Endothelial cell (in vitro differentiated cells): Measurements from ENCODE around the gene PAEP. TPM values are rescaled to one million over a fixed set of nuclear protein-coding genes. Genes with fewer than 3 reads are reported as not detected.

Experiments used
- DNase-seq: peaks from one replicate; pipeline ENCODE4 v3.0.0; 2021; ENCODE audit warnings: low spot score
- H3K27ac Mint-ChIP-seq: one replicate; pipeline ENCODE4 v1.8.0; 2021; ENCODE audit warnings: mixed read lengths, inconsistent platforms; ENCODE audit not compliant: unreplicated experiment
- H3K27me3 Mint-ChIP-seq: one replicate; pipeline ENCODE4 v1.8.0; 2021; ENCODE audit warnings: mild to moderate bottlenecking, moderate library complexity, mixed read lengths, inconsistent platforms; ENCODE audit not compliant: unreplicated experiment
- H3K36me3 Mint-ChIP-seq: one replicate; pipeline ENCODE4 v1.8.0; 2021; ENCODE audit warnings: mild to moderate bottlenecking, low read depth, mixed read lengths, inconsistent platforms; ENCODE audit not compliant: unreplicated experiment
- H3K4me1 Mint-ChIP-seq: one replicate; pipeline ENCODE4 v1.8.0; 2021; ENCODE audit warnings: mild to moderate bottlenecking, mixed read lengths, inconsistent platforms; ENCODE audit not compliant: unreplicated experiment
- H3K4me3 Mint-ChIP-seq: one replicate; pipeline ENCODE4 v1.8.0; 2021; ENCODE audit warnings: mild to moderate bottlenecking, mixed read lengths, inconsistent platforms; ENCODE audit not compliant: unreplicated experiment
- H3K9me3 Mint-ChIP-seq: one replicate; pipeline ENCODE4 v1.8.0; 2021; ENCODE audit warnings: mixed read lengths, inconsistent platforms; ENCODE audit not compliant: unreplicated experiment
- CTCF ChIP-seq: fragments of 200-600 bp; sonication (generic); IDR thresholded peaks from one replicate; pipeline ENCODE4 v1.5.0; 2021; ENCODE audit warnings: antibody characterized with exemption; ENCODE audit not compliant: unreplicated experiment
- total RNA-seq: library from RNA; stranded (reverse); fragmentation: NEBNext Ultra II Directional; extraction: Animal tissue kit (Norgen Biotek cat#: 25700); gene quantifications from one replicate; pipeline ENCODE4 v1.2.1, GENCODE V29; 2021; ENCODE audit not compliant: unreplicated experiment

The PAEP gene
- total RNA-seq, 1 donor from 2014 or later, result not detected

GRCh38 chr9:135582966-135583687 is 21.6 kb downstream of the PAEP start:
- DNase-seq, result no peak
- TF ChIP-seq CTCF, result no peak
- H3K27me3 Mint-ChIP-seq, result no peaks in the 10 kb centered on the region
- peaks cover 6% of the 10 kb centered on the region for H3K4me1 Mint-ChIP-seq
- no peaks in the 10 kb centered on the region for H3K9me3 Mint-ChIP-seq
- H3K27ac Mint-ChIP-seq, result no peak overlapping the region
- peaks cover 3% of the 10 kb centered on the region for H3K36me3 Mint-ChIP-seq
- no peak overlapping the region for H3K4me3 Mint-ChIP-seq

GRCh38 chr9:135583688-135584011 is 22.1 kb downstream of the PAEP start:
- Mint-ChIP-seq H3K4me1 (peaks cover 6% of the 10 kb centered on the region), H3K9me3 (no peaks in the 10 kb centered on the region), H3K27ac (no peak overlapping the region), H3K36me3 (peaks cover 3% of the 10 kb centered on the region), H3K4me3 (no peak overlapping the region), H3K27me3 (no peaks in the 10 kb centered on the region)
- no peak for TF ChIP-seq CTCF
- DNase-seq, result no peak

GRCh38 chr9:135584371-135584770 is 22.8 kb downstream of the PAEP start:
- no peak overlapping the region for H3K4me3 Mint-ChIP-seq
- no peaks in the 10 kb centered on the region for H3K9me3 Mint-ChIP-seq

GRCh38 chr9:135584934-135585333 is 23.4 kb downstream of the PAEP start:
- no peak for TF ChIP-seq CTCF
- no peak for DNase-seq
- Mint-ChIP-seq H3K27me3 (no peaks in the 10 kb centered on the region), H3K4me1 (peaks cover 6% of the 10 kb centered on the region), H3K9me3 (no peaks in the 10 kb centered on the region), H3K27ac (peak overlapping the region; percentile 22), H3K4me3 (no peak overlapping the region), H3K36me3 (peaks cover 3% of the 10 kb centered on the region)

More at GRCh38 chr9:135584371-135584770, 22.8 kb downstream of the PAEP start:
- DNase-seq, result no peak
- Mint-ChIP-seq H3K27ac (no peak overlapping the region), H3K36me3 (peaks cover 3% of the 10 kb centered on the region), H3K27me3 (no peaks in the 10 kb centered on the region), H3K4me1 (peaks cover 6% of the 10 kb centered on the region)
- TF ChIP-seq CTCF, result no peak

- H3K9me3 Mint-ChIP-seq, result no peaks in the 10 kb centered on the region
These were observed 25.1 kb downstream of the PAEP start for GRCh38 chr9:135586601-135587109.

More at GRCh38 chr9:135586601-135587109, 25.1 kb downstream of the PAEP start:
- H3K4me1 Mint-ChIP-seq, result peaks cover 6% of the 10 kb centered on the region
- H3K27ac Mint-ChIP-seq, result no peak overlapping the region
- H3K27me3 Mint-ChIP-seq, result peaks cover 1% of the 10 kb centered on the region
- peaks cover 2% of the 10 kb centered on the region for H3K36me3 Mint-ChIP-seq
- DNase-seq, result no peak
- no peak overlapping the region for H3K4me3 Mint-ChIP-seq
- no peak for TF ChIP-seq CTCF
